Stimulated activated CD8-positive, alpha-beta memory T cell treated with anti-CD3 and anti-CD28 coated beads, Interleukin-2, amount 100 ng/mL, for 48 hours (primary cell): ENCODE measurements around the gene SLC15A3.

Experiments
- DNase-seq, 2 donors: peaks; one replicate each; pipeline ENCODE4 v3.0.0-alpha.2; 2020; ENCODE audit warnings: low read depth in 2 of 2

Gene SLC15A3

DNA sequence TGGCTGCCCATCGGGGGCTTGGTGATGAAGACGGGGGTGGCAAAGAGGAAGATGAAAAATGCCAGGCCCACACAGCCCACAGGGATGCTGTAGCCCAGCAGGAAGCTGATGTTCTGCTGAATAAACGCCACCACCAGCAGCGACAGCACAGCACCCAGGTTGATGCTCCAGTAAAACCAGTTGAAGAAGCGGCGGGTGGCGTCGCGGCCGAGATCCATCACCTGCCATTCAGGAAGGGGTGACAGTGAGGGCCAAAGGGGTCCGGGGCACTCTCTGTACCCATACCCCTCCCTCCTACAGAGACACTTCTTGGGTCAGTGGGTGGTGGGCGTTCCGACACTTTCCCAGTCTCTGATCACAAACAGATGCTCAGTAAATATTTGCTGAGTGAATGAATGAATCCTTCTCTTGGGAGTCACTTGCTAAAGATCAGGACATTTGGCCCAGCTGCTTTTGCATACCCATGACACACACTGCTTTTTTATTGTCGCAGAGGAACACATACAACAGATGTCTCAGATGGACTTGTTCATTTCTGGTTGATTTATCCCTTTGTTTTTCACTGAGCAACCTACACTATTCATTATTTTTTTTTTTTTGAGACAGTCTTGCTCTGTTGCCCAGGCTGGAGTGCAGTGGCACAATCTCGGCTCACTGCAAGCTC lies 5.2 kb downstream of the SLC15A3 start:
- DNase-seq: no peak

DNA sequence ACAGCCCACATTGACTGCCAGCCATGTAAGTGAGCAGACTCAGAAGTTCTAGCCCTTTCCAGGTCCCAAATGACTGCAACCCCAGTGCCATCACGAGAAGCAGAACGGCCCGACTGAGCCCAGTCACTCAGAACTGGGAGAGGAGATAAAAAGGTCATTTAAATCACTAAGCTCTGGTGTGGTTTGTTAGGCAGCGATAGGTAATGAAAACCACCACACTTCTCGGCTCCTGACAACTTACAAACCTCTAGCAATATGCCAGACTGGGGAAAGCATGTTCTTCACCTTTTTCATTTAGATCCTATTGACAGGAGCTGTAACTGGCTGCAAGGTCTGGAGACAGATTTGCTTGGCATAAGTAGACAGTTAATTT lies 6.7 kb downstream of the SLC15A3 start:
- no peak for DNase-seq

DNA sequence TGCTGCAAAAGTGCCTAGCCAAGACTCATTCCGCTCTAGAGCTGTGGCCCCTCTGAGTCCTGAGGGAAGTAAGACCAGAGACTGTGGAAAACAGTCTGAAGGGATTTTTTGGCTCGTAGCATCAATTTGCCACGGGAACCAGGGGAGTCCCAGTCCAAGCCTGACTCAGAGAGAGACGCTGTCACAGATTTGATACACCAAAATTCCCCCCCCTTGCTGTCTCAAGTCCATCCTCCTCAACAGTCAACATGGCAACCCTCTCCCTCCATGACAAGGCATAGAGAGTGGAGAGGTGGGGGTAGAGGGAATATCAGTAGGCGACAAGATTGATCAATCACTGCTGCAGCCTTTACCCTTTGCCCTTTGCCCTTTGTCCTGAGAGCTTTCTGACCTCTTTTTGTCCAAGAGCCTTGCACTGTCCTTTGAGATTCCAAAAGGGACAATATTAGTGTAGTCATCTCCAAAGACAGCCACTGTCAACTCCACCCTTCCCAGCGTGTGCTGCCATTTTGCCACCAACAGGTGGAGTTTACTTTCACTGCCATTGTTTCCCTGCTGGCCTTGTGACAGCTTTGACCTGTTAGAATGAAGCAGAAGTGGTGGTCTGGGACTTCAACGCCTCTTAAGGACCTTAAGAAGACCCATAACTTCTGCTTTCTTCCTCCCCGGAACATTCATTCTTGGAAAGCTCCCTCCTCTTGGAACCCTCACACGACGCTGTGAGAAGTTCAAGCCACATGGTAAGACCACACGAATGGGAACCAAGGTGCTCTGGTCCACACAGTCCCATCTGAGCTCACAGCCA lies 7.3 kb downstream of the SLC15A3 start:
- no peak for DNase-seq

DNA sequence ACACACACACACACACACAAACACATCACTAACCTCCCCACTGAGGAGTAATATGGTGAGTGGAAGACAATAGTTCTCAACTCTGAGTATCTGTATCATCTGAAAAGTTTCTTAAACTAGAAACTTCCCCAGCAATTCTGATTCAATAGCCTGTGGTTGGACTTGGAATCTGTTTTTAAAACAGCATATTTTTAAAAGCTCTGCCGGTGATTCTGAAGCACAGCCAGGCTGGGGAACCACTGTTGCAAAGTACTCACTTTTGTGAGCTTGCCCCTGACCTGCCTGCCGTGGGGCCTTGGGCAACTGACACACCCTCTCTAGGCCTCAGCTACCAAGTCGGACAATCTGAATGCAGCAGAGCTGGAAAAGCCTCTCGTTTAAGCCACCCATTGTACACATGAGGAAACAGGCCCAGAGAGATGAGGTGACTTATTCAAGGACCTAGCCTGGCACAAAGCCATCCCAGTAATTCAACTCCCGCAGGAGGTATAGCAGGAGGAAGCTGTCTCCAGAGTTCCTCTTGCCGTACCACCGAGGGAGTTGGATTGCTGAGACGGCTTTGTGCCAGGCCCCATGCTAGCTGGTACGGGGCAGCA lies 8.9 kb downstream of the SLC15A3 start:
- no peak for DNase-seq

DNA sequence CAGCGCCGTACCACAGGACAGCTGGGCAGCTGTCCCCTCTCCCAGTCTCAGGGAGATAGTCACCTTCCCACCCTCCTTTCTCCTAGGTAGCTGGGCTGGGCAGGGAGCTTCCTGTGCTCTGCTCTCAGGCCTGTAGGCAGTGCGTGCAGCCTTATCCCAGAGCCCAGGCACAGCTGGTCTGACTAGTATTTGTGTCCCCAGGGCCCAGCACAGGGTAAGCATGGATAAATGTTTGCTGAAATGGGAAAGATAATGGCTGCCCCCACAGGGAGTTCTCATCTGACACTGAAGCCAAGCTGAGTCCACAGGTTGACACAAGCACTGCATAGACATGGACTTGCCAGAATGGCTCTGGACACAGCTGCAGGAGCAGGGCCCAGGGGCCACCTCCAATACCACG lies 9.8 kb downstream of the SLC15A3 start:
- DNase-seq: no peak

DNA sequence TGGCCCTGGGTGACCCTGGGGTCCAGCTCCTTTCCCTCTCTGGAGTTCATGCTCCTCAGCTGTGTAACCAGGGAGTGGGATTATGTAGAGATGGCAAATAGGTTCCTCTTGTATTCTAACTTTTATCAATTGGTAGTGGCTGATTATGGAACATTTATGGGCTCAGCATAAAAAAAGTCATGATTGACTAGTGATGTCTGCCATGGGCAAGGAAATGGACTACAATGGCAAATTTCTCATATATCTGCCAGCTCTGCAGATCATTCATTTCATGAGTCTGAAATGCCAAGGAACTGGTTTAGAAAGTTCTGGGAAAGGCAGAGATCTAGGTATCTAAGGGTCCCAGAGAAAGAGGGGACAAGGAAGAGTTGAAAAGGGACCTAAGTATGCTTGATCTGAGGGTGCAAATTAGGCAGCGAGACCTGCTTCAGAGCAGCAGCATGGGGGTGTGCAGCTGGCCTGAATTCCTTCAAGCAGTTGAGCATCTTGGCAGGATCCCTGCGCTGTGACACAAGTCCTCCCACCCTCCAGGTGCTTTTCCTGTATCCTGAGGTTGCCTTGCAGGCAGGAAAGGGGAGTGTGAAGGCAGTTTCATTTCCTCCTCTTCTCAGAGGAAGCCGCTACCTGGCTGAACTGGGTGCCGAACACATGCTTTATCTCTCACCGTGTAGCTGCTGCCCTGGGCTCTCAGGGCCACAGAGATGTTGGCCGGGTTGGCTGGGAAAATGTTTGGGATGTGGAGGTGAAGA lies 10.4 kb downstream of the SLC15A3 start:
- DNase-seq: no peak

DNA sequence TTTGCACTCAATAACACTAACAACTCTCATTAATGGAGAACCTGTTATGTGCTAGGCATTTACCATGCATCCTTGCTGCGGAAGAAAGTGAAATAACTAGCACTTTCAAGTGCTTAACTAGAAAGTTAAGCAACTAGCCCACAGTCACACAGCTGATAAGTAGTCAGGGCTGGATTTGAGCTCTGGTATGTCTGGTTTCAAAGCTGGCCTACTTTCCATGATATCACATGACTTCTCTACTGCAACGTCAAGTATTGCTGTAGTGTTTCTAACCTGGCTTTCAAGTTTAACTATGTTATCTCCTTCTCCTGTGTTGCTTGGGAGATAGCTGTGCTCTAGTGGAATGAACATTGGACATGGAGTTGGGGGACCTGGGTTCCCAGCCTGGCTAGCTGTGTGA lies 12.1 kb downstream of the SLC15A3 start:
- DNase-seq: no peak

DNA sequence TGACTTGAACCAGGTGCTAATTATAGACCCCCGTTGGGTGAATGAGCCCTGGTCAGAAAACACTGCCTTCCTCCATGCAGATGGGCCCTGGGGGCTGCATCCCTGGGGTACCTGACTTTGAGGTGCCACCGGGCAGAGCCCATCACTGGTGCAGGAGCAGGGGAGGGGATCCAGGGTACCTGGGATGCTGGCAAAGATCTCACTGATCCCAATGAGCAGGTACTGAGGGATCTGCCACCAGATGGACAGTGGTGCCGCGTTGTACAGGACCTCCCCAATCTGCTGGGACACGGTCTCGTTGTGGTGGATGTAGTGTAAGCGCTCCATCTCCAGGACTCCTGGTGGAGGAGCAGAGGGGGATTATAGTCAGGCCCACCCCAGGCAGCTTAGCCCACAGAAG lies 12.7 kb downstream of the SLC15A3 start:
- no peak for DNase-seq

DNA sequence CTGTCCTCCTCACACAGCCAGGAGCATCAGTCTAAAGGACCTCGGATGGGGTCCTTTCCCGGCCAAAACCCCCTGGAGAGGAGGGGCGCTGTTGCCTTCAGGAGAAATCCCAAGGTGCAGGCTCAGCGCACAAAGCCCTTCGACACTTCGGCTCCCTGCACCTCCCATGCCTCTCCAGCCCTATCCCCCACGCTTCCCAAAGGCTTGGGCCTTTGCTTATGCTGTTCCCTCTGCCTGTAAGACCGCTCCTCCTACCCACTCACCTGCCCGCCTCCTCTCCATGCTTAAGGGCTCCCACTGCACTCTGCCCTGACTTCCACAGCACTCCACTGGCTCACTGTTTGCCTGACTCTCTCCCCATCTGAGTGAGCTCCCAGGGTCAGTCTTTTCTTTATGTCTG lies 13.5 kb downstream of the SLC15A3 start:
- no peak for DNase-seq

DNA sequence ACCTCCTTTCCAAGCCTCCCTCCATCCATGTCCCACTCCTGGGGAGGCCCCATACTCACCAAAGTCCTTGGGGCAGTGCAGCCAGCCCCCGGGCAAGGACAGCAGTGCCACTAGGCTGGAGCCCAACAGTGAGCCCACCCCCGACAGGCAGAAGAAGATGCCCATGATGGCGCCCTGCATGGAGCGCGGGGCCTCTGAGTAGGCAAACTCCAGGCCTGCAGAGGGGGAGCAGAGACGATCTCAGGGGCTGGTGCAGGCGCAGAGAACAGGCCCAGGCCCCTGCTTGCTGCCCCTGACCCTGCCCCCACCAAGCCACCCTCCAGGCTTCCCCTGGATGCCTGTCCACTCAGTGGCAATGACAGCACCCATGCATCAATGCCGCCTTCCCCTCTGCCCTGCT lies 14.2 kb downstream of the SLC15A3 start:
- no peak for DNase-seq

DNA sequence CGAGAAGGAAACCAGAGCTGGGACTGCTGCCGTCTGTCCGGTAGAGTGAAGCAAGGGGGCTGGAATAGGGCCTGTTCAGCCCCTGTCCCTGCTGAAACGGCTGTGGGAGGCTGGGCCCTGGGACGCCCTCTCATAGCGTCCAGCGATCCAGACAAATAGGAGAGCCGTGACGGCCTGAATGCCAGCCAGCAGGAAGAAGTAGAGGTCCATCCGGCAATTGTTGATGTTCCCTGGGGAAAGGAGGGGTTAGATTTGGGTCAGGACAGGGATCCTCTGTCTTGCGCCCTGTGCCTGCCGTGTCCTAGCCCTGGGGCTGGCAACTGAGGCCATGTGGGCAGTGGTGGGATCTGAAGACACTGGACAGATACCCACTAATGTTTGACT lies 14.8 kb downstream of the SLC15A3 start:
- DNase-seq: no peak

DNA sequence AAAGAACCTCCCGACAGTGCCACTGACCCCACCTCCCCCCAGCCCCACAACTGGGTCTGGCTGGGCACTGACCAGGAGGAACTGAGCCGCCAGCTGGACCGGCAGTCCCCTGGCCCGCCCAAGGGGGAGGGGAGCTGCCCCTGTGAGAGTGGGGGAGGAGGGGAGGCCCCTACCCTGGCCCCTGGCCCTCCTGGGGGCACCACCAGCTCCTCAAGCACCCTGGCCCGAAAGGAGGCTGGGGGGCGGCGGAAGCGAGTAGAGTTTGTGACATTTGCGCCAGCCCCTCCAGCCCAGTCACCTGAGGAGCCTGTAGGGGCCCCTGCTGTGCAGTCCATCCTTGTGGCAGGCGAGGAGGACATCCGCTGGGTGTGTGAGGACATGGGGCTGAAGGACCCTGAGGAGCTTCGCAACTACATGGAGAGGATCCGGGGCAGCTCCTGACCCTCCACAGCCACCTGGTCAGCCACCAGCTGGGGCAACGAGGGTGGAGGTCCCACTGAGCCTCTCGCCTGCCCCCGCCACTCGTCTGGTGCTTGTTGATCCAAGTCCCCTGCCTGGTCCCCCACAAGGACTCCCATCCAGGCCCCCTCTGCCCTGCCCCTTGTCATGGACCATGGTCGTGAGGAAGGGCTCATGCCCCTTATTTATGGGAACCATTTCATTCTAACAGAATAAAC lies 15.4 kb downstream of the SLC15A3 start:
- DNase-seq: no peak

DNA sequence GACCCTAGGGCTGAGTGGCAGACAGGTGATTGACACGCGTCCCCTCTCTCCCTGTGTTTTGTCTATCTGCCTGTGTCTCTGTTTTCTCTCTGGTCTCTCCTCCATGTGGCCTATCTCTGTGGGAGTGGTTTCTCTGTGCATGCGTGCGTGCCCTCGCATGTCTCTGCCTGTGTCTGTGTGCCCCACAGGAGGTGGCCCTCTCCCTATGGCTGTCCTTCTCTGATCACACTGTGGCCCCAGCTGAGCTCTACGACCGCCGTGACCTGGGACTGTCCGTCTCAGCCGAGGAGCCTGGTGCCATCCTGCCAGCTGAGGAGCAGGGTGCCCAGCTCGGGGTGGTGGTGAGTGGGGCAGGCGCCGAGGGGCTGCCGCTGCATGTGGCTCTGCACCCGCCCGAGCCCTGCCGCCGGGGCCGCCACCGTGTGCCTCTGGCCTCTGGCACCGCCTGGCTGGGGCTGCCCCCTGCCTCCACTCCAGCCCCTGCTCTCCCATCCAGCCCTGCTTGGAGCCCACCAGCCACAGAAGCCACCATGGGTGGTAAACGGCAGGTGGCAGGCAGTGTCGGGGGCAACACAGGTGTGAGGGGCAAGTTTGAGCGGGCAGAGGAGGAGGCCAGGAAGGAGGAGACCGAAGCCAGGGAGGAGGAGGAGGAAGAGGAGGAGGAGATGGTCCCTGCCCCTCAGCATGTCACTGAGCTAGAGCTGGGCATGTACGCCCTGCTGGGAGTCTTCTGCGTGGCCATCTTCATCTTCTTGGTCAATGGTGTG lies 16.1 kb downstream of the SLC15A3 start:
- no peak for DNase-seq

DNA sequence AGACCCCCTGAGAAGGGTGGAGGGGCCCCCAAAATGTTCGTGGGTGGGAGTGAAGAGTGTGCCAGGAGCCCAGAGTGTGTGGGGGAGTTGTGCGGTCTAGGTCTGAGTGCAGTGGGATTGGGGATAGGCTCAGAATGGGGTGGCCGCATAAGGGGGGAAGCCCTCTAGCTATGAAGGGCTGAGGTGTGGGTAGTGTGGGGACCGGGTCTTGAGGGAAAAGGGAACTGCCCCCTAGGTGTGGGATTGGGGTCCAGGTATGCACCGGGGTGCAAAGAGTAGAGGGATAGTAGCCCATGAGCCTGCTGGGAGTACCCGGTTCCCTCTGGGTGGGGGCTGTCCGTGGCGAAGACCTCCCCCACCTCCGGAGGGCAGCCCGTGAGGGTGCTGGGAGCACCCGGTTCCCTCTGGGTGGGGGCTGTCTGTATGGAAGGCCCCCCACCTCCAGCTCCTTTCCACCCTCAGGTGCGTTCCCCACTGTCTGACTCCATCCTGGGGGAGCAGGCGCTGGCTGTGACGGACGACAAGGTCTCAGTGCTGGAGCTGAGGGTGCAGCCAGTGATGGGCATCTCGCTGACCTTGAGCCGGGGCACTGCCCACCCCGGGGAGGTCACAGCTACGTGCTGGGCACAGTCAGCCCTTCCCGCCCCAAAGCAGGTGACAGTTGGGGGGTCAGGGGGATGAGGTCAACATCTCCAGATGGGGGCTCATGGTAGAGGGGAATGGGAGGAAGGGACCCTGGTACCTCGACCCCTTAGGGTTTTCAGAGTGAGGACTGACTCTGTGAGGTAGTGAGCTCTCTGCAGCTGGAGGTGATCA lies 17.0 kb downstream of the SLC15A3 start:
- no peak for DNase-seq

DNA sequence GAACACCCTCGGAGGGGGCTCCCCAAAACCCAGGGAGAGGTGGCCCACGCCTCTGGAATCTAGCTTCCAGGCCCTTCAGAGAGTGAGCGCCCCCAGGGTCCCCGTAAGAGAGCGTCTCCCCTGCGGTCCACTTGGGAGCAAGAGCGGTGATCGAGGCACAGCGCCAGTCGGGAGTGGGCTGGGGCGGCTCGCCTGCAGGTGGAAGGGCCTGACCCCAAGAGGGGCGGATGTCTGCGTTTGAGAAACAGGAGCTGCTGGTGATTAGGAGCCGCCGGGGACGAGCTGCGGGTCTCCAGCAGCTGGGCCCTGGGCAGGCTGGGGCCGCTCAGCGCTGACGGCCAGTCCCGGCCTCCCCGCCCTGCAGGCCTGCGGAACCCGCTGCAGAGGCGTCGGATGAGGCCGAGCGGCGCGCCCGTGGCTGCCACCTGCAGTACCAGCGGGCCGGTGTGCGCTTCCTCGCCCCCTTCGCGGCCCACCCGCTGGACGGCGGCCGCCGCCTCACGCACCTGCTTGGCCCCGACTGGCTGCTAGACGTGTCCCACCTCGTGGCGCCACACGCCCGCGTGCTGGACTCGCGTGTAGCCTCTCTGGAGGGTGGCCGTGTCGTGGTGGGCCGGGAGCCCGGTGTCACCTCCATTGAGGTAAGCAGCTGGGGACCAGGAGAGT lies 17.7 kb downstream of the SLC15A3 start:
- DNase-seq: no peak

DNA sequence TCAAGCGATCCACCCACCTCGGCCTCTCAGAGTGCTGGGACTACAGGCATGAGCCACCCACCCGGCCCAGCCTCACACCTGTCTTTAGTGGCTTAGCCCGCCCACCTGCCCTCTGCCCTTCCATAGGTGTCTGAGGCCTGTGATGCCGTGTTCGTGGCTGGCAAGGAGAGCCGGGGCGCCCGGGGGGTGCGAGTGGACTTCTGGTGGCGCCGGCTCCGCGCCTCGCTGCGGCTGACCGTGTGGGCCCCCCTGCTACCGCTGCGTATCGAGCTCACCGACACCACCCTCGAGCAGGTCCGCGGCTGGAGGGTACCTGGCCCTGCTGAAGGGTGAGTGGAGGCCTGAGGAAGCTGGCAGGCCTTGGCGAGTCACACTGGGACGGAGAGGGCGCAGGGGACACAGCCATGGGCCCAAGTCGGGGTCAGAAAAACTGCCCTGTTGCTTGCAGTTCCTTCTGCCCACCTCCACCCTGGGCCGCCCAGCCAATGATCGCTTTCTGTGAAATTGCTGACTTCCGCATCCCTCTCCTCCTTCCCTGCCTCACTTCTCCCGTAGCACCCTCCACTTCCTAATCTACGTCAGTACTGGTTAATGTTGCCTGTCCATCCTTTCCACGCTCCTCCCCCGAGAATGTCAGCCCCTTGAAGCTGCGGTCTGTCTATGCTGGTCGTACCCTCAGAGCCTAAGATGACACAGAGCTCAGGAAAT lies 18.4 kb downstream of the SLC15A3 start:
- DNase-seq: no peak

DNA sequence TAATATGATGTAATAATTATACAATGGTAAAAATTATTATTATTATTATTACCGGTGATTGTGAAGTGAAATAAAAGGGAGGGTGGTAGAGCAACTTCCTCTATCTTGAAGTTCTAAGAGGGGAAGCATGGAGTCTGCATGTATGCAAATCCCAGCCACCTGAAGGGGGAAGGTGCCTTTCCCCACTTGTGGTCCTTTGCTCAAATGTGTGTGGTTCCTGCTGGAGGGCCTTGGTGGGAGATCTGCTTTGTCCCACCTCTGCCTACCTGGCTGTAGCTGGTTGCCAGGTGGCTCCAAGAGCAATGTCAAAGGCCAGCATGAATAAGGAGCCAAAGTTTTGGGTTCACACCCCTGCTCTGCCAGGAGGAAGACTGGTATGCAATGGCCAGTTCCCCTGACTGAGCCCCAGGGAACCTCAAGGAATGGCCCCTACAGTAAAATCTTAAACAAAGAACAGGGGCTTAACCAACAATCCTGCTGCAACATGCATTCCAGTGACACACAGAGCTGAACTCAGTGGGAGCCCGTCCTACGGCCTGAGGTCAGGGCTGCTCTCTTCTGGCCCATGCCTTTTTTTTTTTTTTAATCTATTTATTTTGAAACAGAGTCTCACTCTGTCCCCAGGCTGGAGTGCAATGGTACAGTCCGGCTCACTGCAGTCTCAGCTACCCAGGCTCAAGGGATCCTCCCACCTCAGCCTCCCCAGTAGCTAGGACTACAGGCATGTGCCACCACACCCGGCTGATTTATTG lies 19.2 kb downstream of the SLC15A3 start:
- no peak for DNase-seq

DNA sequence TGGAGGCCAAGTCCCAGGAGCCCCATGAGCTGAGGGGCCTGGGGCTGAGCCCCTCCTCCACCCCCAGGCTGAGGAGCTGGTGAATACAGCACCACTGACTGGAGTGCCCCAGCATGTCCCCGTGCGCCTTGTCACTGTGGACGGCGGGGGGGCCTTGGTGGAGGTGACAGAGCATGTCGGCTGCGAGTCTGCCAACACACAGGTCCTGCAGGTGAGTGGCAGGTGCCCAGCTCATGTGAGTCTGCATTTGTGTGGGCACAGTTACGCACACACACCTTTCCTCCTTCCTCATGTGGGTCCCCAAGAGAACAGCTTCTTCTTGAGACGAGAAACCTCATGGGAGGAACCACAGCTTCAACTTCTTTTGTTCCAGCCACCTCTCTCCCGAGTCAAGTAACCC lies 20.1 kb downstream of the SLC15A3 start:
- no peak for DNase-seq
